IPS DF 4.7 (cell line): ENCODE measurements around the gene SLC25A10.
"Not testable (repeated sequence)": the region's sequence is repeated elsewhere in the genome, so short reads cannot be mapped to it uniquely, and the experiment has no call there.

ENCODE experiments used
- DNase-seq: peaks from one replicate; pipeline ENCODE4 v3.0.0-alpha.2; 2013; ENCODE audit warnings: low spot score; ENCODE audit errors: extremely low read depth

Gene SLC25A10

DNA sequence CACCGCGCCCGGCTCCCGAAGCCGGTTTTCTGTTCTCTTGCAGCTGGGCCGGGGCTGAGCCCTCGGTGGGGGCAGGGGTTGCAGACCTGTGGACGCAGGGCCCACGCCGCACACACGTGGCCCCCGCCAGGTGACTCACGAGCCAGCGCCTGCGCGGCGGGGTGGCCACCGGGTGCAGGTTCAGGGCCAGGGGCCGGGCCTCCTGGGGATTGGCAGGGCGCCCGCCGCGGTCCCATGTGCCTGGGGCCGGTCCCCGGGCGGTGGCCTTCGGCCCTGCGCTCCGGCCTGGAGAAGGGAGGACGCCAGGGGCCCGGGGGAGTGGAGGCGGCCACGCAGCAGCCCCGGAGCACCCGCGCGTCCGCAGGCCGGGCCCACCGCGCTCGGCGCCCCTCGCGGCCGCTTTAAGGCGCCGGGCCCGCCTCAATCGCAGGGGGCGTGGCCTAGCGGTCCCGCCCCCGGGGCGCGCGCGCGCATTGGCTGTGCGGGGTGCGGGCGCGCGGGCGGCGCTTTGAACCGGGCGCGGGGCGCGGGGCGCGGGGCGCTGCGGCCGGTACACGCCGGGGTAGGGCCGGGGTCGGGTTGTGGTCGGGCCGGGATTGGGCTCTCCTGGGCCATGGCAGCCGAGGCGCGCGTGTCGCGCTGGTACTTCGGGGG, at the start of gene SLC25A10:
Gene SLC25A10, plus strand, starts transcription at position 471 of the 654 bp plus-strand sequence. Its CDS starts 143 bp downstream, at position 614.
- no peak for DNase-seq

DNA sequence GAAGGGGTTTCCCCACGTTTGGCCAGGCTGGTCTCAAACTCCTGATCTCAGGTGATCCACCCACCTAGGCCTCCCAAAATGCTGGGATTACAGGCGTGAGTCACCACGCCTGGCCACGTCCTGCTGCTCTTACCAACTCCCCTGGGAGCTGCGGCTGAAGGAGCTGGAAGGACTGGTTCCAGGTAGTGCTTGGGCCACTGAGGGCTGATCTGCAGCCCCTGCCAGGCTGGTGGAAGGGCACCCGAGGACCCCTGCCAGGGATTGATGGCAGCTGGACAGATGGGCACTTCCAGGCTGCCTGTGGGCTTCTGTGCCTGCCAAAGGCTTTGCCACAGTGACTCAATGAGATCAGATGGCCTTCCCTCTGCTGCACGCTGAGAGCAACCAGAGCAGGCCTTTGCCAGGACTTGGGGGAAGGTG, 48.0 kb upstream of the SLC25A10 start:
- DNase-seq: no peak

- no peak for DNase-seq
Observed at GRCh38 chr17:81665205-81666091, 46.6 kb upstream of the SLC25A10 start.

- no peak for DNase-seq
Observed at GRCh38 chr17:81666092-81666341, 46.1 kb upstream of the SLC25A10 start.

GRCh38 chr17:81666342-81667191, 45.5 kb upstream of the SLC25A10 start, which contains the start of the genes CCDC137 and OXLD1:
Gene CCDC137, plus strand, starts transcription at chr17:81666737. Its CDS starts 30 bp downstream, at chr17:81666767.
Gene OXLD1, minus strand, starts transcription at chr17:81666605. Its CDS starts 28 bp downstream, at chr17:81666577.
- DNase-seq: peak; percentile 76

DNA sequence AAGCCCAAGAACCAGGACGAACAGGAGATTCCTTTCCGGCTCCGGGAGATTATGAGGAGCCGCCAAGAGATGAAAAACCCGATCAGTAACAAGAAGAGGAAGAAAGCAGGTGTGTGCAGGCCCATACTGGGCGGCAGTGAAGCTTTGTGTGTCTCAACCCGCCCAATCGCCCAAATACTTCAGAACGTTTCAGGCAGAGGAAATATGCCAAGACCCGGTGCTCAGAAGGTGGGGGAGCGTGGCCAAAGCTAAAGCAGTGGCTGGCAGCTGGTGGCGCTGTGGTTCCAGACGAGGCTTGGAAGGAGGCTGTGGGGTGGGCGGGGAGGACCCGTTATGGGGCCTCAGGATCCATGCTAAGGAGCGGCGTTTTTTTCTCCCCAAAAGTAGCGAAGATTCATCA, 44.3 kb upstream of the SLC25A10 start:
- no peak for DNase-seq

DNA sequence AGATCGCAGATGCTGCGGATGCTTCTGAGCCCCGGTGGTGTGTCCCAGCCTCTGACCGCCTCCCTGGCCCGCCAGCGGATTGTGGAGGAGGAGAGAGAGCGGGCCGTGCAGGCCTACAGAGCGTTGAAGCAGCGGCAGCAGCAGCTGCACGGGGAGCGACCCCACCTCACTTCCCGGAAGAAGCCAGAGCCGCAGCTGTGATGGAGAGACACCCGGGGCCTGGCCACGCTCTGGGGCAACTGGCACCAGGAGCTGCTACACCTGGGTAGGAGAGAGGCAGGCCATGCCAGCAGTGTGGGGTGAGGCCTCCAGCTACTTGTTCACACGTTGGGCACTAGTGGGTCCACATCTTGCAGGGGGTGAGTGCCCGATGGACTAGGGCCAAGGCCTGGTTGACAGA, 39.6 kb upstream of the SLC25A10 start:
- no peak for DNase-seq

- no peak for DNase-seq
Observed at GRCh38 chr17:81672954-81673353, 39.1 kb upstream of the SLC25A10 start.

DNA sequence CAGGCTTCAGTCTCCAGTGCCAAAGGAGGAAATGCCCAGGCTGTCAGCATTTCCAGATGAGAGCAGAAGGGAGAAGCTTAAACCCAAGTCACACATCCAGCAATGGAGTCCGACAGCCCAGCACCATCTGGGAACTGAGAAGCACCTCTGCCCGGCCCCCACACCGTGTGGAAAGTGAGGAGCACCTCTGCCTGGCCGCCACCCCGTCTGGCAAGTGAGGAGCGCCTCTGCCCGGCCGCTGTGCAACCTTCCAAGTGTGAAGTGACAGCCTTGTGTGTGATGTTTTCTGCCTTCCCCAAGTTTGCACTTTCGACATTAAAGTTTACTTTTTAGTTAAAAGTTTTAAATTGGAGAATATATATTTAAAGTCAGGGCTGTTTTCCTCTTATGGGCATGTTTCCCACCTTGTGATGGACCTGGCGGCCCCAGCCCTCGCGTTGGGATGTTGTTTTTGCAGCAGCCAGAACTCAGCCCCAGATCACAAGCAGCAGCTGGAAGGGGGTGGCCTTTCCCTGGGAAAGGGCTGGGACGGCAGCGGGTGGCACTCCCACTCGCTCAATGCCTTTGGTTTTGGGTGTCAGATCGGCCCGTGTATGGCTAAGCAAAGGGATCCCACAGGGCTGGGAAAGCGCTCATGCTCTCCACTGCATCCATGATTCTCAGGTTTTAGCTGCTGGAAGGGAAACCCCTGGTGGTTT, 38.4 kb upstream of the SLC25A10 start:
- DNase-seq: no peak

- DNase-seq: not testable (repeated sequence)
Observed at GRCh38 chr17:81675515-81676221, 36.4 kb upstream of the SLC25A10 start.

GRCh38 chr17:81676906-81677305, 35.2 kb upstream of the SLC25A10 start:
- DNase-seq: no peak

DNA sequence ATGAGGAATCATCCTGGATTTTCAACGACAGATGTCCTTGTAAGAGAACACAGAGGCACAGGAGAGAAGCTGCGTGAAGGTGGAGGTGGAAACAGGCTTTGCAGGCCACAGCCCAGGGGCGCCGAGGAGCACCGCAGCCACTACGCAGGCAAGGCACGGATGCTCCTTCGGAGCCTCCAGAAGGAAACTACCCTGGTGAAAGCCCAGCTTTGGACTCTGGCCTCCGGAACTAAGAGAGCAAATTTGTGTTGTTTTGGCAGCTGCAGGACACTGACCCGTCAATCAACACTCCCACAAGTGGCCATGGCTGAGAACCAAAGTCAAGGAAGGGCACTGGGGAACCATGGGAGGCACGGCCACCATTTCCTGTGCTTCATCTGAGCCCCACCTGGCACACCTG, 31.9 kb upstream of the SLC25A10 start:
- no peak for DNase-seq

GRCh38 chr17:81681672-81682071, 30.4 kb upstream of the SLC25A10 start:
- DNase-seq: no peak

GRCh38 chr17:81682565-81683207, 29.4 kb upstream of the SLC25A10 start:
- DNase-seq: no peak

DNA sequence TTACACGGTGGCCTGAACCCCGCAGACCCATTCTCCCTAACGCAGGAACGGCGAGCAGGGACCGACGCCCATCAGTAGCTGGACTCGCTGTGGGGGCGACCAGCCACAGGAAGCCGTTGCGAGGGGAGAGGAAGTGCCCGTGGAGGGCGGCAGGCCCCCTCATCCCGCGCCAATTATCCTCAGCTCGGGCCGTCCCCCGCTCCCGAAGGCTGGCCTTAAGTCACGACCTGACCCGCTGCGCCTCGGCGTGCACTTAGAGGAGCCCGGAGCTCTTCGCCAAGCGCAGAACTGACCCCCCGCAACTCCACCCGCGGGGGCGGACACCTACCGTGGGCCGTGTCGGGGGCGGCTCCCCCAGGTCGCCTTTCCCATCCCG, 28.9 kb upstream of the SLC25A10 start:
- no peak for DNase-seq

DNA sequence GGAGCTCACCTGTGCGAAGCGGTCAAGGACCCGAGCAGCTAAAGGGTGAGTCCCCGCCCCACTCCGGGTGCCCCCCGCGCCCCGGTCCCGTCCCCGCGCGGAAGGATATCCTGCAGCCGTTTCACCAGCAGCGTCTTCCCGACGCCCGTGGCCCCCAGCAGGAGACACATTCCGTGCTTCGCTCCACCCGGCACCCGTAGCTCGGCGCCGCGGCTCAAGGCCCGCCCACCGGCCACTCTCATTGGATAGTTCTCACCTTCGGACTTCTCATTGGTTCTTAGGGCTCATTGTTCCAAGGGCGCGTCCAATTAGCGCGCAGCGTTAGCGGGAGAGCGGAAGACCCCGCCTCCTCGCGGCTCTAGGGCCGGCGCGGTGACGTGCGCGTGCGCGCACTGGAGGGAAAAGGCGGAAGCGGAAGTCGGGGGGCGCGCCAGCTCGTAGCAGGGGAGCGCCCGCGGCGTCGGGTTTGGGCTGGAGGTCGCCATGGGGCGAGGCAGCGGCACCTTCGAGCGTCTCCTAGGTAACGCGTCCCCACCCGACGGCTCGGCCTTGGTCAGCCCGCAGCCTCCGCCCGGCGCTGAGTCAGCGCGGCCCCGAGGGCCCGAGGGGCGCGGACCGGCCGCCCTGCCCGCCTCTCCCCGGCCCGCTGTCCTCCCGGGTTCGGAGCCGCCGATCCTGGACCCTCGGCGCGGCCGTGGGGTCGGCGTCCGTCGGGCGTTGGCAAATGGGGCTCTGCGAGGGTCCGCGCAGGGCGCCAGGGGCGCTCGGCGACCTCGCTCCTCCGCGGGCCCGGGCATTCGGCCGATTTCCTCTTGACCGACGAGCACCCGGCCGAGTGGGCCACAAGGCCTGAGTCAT, 28.3 kb upstream of the SLC25A10 start, which contains the start of the genes ARL16 and HGS:
Gene ARL16, minus strand, starts transcription at position 214 of the 858 bp plus-strand sequence. Its CDS starts 44 bp downstream, at position 170.
Gene HGS, plus strand, starts transcription at position 428 of the 858 bp plus-strand sequence. Its CDS starts 56 bp downstream, at position 484.
- peak; percentile 89 for DNase-seq

- DNase-seq: no peak
Observed at GRCh38 chr17:81684442-81684911, 27.6 kb upstream of the SLC25A10 start.

GRCh38 chr17:81685108-81685507, 27.0 kb upstream of the SLC25A10 start:
- DNase-seq: no peak

DNA sequence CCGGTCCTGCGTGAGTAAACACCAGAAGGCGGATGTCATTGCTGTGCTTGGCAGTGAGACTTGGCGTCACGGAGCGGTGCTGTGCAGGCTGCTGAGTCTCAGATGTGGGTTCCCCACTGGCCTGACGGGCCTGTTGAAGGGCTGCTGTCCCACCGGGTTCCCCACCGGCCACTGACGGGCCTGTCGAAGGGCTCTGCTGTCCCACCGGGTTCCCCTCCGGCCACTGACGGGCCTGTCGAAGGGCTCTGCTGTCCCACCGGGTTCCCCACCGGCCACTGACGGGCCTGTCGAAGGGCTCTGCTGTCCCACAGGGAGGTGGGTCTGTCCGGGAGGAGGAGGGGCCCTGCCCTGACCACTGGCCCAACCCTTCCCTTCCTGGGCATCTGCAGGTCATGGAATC, 25.5 kb upstream of the SLC25A10 start:
- no peak for DNase-seq
